Left renal cortex interstitium (tissue), 4 donors: ENCODE measurements around the gene AUH. TPM values are rescaled to one million over a fixed set of nuclear protein-coding genes. Genes with fewer than 3 reads are reported as not detected.
A peak's percentile ranks its signal among the peaks of the same experiment; 100 is the strongest.

Source experiments
- DNase-seq, 4 donors: peaks; one replicate each; pipeline ENCODE4 v3.0.0-alpha.2; 2013; ENCODE audit warnings: low read depth in 4 of 4, low spot score in 2 of 4, missing footprints in 1 of 4
- polyA plus RNA-seq, 4 donors: library from polyadenylated mRNA; unstranded; fragments of 120-200 nt; gene quantifications; one replicate each; pipeline ENCODE4 v1.2.1, GENCODE V29; 2013; ENCODE audit not compliant: insufficient read length in 4 of 4

Gene AUH
- polyA plus RNA-seq, 4 donors = 36.8 to 50.1 (median 44.5) TPM

DNA sequence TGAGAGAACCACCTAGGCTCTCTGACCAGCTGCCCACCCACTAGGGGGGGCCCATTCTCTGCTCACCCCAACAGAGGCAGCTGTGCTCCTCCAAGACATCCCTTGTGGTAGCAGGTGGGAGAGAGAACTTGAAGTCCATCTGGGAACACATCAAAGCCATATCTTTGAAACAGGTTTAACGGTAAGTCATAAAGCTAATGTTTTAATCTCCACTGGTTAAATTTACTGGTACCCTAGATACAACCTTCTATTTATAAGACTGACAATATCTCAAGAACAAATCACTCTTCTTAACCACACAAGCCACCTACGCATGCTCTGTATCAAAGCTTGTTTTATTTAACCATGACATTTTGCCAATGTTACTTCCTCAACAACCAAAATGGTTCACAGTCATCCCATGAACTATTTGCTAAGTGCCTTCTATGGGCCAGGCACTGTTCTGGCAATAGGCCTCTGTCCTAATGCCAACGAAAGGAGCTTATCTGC, 20.4 kb downstream of the AUH start:
- DNase-seq = no peak

GRCh38 chr9:91340395-91340967, 21.2 kb downstream of the AUH start:
- peak in 1 of 4 donors; percentile 15 for DNase-seq

DNA sequence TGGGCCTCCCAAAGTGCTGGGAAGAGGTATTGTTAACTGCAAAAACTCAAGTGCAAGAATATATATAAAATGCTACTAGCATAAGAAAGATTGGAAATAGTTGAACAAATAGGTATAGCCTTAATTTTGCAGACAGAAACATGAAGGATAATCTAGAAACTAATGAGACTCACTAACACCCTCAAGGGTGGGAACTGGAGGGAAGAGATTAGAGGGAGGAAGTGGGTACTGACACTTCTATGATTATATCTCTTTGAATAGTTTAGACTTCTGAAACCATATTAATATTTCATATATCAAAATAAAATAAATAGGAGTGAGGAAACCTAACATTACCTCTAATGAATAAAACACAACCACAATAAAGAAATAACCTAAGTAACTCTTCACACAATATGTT, 23.0 kb downstream of the AUH start:
- DNase-seq = no peak

- no peak for DNase-seq
Observed at GRCh38 chr9:91336786-91337185, 24.9 kb downstream of the AUH start.

- DNase-seq = no peak
Observed at GRCh38 chr9:91334053-91334452, 27.7 kb downstream of the AUH start.

DNA sequence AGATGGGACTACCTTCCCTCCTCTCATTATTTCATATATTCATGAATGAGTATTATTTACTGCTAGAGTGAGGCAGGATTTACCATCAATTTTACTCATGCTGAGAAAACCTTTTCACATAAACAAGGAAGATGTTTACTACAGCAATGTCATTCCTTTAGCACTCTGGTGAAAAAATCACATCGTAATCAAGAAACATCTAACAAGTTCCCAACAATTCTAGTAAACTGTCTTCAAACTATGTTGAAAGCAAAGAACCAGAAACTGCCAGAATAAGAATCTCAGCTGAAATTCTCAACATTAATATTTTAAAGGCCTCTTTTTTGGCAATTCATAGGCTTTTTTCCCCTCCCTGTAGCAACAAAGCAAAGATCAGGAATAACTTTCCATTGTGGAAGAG, 28.2 kb downstream of the AUH start:
- DNase-seq = no peak

DNA sequence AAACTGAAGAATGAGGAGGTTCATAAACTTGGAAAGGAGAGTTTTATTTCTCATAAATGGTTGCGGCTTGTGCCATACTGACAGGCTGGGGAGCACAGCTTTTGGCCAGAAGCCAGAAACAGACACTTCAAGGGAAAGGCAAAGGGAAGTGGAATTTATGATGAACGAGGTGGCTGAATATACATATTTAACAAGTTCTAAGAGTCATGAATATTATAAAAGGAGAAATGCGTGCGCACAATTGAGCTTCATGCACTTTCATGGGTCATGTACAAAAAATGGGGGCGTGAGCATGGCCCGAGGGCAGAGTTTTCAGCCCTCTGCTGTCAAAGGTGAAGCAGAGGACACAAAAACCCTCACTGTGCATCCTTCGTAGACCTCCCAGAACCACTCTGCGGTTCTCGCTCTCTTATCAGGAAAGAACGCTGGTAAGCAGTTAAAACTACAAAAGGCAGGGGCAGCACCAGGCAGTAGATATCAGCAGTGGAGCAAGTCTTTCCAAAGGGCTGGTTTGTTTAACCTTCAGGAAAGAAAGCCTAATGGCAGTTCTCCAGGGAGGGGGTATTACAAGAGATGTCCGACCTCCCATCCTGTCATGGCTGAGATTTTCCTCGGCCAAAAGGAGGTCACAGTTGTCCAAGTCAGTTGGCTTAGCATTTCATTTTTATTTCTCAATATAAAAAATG, 29.0 kb downstream of the AUH start:
- DNase-seq = no peak

DNA sequence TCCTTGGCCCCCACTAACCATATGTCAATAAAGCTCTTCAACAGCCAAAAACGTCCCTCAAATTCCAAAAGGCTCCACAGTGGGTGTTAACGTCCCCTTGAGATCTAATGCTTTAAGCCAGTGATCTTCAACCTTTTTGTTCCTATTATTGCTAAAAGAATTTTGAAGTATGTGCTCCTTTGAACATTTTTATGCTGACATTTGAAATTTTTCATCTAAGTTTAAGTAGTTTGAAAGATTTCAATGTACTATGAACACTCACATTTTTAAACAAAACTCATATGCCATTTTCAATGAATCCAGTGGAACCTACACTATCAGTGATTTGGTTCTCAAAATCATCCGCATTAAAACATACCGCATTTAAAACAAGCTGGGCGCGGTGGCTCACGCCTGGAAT, 29.9 kb downstream of the AUH start:
- no peak for DNase-seq

DNA sequence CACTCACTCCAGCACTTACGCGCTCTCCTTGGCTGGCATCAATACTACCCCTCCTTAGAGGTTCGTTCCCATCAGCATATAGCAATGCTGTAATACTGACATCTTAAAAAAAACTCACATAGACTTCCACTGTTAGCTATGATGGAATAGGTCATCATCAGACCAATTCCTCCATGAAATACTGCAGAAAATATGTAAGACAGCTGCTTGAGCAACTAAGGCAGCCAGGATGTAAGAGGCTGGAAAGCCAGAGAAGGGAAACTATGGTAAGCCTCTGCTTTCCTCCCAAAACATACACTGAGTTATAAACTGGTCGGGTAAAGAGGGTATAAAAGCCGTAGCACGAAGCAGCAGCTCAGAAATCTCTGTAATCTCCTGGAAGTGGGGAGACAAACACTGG, 33.5 kb downstream of the AUH start:
- no peak for DNase-seq

- DNase-seq = no peak
Observed at GRCh38 chr9:91321691-91322090, 40.0 kb downstream of the AUH start.

GRCh38 chr9:91320299-91320698, 41.4 kb downstream of the AUH start:
- no peak for DNase-seq

- no peak for DNase-seq
Observed at GRCh38 chr9:91316093-91316492, 45.6 kb downstream of the AUH start.

GRCh38 chr9:91315191-91315590, 46.5 kb downstream of the AUH start:
- peak in 1 of 4 donors; percentile 13 for DNase-seq

GRCh38 chr9:91312717-91313325, 48.9 kb downstream of the AUH start:
- DNase-seq = peak in 1 of 4 donors; percentile 12

- no peak for DNase-seq
Observed at GRCh38 chr9:91310037-91310436, 51.7 kb downstream of the AUH start.

DNA sequence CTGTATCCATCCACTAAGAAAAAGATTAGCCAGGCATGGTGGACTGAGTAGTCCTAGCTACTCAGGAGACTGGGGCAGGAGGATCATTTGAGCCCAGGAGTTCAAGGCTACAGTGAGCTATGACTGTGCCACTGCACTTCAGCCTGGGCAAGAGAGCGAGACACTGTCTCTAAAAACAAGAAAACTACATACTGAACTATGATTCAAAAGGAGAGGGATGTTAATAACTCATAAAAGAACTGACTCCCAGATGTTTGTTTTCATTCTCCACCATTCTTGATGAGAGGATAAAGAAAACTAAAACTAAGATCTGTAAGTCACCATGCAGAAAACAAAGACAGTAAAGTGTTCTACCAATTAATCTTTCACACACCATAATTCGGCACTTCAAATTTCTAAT, 53.5 kb downstream of the AUH start:
- DNase-seq = no peak

DNA sequence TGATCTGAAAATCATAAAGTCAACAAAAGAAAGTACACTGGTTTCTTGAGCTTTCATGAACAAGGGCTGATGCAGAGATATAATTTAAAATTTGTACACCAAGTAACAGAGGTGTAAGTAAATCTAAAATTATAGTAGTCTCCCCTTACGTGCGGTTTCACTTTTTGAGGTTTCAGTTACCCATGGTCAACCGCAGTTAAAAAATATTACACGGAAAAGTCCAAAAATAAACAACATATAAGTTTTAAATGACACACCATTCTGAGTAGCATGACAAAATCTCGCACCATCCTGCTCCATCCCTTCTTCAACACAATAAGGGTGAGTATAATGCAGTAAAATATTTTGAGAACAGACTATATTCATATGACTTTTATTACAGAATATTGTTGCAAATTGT, 54.4 kb downstream of the AUH start:
- DNase-seq = no peak

GRCh38 chr9:91306296-91306630, 55.5 kb downstream of the AUH start:
- DNase-seq = no peak

DNA sequence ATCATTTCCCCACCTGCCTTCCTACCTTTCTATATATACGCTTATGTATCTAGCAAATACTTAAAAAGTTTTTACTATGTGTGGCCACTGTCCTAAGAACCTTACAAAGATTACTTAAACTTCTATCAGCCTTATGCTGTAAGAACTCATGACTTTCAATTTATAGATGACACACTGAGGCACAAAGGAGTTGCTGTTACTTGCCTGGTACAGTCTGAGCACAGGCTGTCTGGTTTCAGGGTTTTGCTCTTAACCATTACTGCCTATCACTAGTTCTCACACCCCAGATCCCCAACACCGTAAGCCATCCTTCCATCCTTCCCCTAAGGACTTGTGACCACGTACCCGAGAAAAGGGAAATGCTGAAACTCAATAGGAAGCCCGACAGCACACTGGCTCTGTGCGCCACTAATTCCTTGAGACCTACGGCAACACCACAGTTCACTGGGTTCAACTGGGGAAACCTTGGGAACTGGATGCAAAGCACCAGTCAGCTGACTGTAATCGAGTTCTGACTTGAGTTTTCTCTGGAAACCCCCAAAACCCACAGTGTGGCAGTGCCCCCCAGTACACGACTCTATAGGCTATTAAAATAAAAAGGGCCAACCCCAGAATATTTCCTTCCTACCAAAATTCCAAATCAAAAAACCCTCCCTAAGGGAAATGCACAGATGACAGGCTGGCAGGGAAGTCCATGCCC, 56.0 kb downstream of the AUH start:
- DNase-seq = no peak

- DNase-seq = no peak
Observed at GRCh38 chr9:91303741-91304415, 57.8 kb downstream of the AUH start.

DNA sequence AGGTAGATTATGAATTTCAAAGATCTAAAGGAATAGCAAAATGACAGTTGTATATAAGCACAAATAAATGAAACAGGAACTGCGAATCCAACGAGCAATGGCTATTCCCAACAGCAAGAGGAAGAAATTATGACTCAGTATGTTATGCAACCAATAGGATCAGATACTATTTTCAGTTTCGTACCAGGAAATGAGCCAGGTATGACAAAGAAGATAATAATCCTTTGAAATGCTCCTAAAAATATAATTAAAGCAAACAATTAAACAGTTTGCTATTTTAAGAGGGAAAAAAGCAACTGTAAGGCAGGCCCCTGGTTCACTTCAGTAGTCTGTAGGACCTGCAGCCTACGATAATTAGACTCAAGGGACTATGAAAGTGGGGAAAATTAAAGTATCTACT, 58.9 kb downstream of the AUH start:
- DNase-seq = no peak
